Nephron (organoid): ENCODE measurements around the gene THEMIS.

Source experiments
- H3K27ac Mint-ChIP-seq, 3 experiments: 2 replicates each; pipeline ENCODE4 v1.8.0; 2020; ENCODE audit warnings: mixed read lengths in 3 of 3, mild to moderate bottlenecking in 2 of 3, moderate library complexity in 1 of 3
- H3K27me3 Mint-ChIP-seq: 2 replicates; pipeline ENCODE4 v1.8.0; 2021; ENCODE audit warnings: low read depth, mild to moderate bottlenecking, moderate library complexity, mixed read lengths
- H3K36me3 Mint-ChIP-seq: 2 replicates; pipeline ENCODE4 v1.8.0; 2020; ENCODE audit warnings: low read depth, mixed read lengths
- H3K4me1 Mint-ChIP-seq: 2 replicates; pipeline ENCODE4 v1.8.0; 2020; ENCODE audit warnings: mixed read lengths
- H3K4me3 Mint-ChIP-seq, 3 experiments: 2 replicates each; pipeline ENCODE4 v1.8.0; 2020; ENCODE audit warnings: mild to moderate bottlenecking in 3 of 3, mixed read lengths in 3 of 3, moderate library complexity in 2 of 3
- H3K9me3 Mint-ChIP-seq: 2 replicates; pipeline ENCODE4 v1.8.0; 2020; ENCODE audit warnings: mixed read lengths
- TF ChIP-seq, protein P1 (sequence below), 3 experiments: fragments of 200-600 bp; sonication (generic); IDR thresholded peaks; one replicate each; pipeline ENCODE4 v1.5.0; 2021; ENCODE audit warnings: antibody characterized with exemption in 3 of 3; ENCODE audit not compliant: unreplicated experiment in 3 of 3

Gene THEMIS

DNA sequence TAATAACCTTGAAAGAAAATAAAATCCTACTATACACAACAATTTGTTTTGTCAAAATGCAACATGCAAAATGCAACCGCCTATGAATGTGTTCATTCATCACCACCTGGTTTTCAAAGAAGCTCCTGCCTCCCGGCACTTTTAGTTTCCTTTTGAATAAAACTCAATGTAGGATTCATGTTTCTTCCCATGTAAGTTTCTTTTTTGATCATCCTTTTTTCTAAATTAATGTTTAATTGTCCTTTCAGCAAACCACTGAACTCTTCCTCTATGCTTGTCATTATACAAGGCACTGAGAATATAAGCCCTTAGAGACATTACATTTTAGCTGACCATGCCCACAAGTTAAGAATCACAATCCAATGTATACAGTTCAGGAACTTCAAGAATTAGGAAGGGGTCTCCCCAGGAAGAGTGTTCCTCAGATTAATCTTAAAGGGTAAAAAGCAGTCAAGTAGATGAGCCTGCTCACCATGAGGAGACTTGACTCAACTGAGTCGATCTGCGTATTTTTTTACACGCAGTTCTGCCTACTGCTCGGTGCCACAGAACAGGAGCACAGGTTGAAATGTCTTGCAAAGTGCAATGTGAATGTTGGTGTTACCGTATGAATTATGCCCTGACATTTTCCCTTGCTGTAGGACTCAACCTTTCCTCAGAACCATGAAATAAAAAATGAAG, 7.2 kb upstream of the THEMIS start:
- no peaks in the 10 kb centered on the region for H3K27me3 Mint-ChIP-seq
- H3K4me3 Mint-ChIP-seq = no peak overlapping the region
- no peaks in the 10 kb centered on the region for H3K36me3 Mint-ChIP-seq
- TF ChIP-seq, protein P1, sequence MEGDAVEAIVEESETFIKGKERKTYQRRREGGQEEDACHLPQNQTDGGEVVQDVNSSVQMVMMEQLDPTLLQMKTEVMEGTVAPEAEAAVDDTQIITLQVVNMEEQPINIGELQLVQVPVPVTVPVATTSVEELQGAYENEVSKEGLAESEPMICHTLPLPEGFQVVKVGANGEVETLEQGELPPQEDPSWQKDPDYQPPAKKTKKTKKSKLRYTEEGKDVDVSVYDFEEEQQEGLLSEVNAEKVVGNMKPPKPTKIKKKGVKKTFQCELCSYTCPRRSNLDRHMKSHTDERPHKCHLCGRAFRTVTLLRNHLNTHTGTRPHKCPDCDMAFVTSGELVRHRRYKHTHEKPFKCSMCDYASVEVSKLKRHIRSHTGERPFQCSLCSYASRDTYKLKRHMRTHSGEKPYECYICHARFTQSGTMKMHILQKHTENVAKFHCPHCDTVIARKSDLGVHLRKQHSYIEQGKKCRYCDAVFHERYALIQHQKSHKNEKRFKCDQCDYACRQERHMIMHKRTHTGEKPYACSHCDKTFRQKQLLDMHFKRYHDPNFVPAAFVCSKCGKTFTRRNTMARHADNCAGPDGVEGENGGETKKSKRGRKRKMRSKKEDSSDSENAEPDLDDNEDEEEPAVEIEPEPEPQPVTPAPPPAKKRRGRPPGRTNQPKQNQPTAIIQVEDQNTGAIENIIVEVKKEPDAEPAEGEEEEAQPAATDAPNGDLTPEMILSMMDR (IDR thresholded peaks at IDR 0.05; ENCODE audit: unreplicated experiment in 3 of 3) = no peak
- H3K9me3 Mint-ChIP-seq = no peaks in the 10 kb centered on the region
- no peaks in the 10 kb centered on the region for H3K4me1 Mint-ChIP-seq
- no peak overlapping the region for H3K27ac Mint-ChIP-seq

DNA sequence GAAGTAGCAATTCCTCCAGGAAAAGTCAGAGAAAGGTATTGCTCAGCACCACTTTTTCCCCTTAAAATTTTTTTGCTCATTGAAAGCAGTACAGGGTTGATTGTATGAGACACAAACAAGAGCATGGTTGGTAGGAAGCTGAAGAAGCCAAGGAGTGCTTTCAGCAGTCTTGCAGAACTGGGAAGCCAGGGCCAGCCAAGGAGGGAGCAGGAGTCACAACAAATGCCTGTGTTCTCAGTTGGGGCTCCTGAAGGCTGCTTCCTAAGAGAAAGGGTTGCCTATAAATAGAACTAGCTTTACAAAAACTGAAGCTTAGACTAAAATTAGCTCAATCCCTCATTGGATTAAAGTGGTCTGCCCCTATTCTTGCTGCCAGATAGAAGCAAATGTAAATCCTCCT, 3.3 kb upstream of the THEMIS start:
- Mint-ChIP-seq H3K9me3 (no peaks in the 10 kb centered on the region), H3K36me3 (no peaks in the 10 kb centered on the region), H3K4me1 (no peaks in the 10 kb centered on the region), H3K27me3 (no peaks in the 10 kb centered on the region), H3K27ac (no peak overlapping the region), H3K4me3 (no peak overlapping the region)
- TF ChIP-seq, protein P1 (IDR thresholded peaks at IDR 0.05; ENCODE audit: unreplicated experiment in 3 of 3) = no peak

DNA sequence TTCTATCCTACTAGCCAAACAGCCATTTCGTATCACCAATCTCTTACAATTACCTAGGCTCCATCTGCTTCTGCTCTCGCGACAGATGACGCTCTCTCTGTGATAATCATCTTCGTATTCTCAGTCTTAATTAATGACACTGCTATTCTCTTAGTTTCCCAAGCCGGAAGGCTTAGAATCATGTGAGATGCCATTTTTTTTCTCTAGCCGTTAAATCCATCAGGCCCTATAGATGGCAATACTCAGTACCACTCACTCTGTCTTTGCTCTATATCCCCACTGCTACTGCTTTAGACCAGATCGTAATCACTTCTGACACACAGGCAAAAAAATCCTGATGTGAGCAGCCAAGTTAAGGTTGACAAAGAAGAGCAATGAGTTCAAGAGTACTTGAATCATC, 2.1 kb upstream of the THEMIS start:
- Mint-ChIP-seq H3K4me1 (no peaks in the 10 kb centered on the region), H3K36me3 (no peaks in the 10 kb centered on the region), H3K9me3 (no peaks in the 10 kb centered on the region), H3K27me3 (no peaks in the 10 kb centered on the region), H3K27ac (no peak overlapping the region), H3K4me3 (no peak overlapping the region)
- TF ChIP-seq, protein P1 (IDR thresholded peaks at IDR 0.05; ENCODE audit: unreplicated experiment in 3 of 3) = no peak

DNA sequence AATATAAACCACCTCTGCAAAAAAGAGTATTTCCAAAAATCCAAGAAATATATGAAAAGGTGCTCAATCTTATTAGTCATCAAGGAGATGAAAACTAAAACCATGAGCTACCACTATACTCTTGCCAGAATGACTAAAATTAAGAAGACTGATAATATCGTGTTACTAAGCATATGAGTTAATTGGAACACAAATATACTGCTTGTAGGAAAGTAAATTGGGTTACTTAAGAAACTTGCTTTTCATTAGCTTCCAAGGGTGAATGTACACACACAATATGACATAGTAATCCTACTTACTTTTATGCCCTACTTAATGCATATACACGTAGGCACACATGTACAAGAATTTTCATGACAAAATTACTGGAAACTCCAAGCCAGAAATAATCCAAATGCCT, 3.4 kb downstream of the THEMIS start:
- Mint-ChIP-seq H3K4me3 (no peak overlapping the region), H3K27me3 (no peaks in the 10 kb centered on the region), H3K27ac (no peak overlapping the region), H3K36me3 (no peaks in the 10 kb centered on the region), H3K9me3 (no peaks in the 10 kb centered on the region), H3K4me1 (no peaks in the 10 kb centered on the region)
- TF ChIP-seq, protein P1 (IDR thresholded peaks at IDR 0.05; ENCODE audit: unreplicated experiment in 3 of 3) = no peak

DNA sequence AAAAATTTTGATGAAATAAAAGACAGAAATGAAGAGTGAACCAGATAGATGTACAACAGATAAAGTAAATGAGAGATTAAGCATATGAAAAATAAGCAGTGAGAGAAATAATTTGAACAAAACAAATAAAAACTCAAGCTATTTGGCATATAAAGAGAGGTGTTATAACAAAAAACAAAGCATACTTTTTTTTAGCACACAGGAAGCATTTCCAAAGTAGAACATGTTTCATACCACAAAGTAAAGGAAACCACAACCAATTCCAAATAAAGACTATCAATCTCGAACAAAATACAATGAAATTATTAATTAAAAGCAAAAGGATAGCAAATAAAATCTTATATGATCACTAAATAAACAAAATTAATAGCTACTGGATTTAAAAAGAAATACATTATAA, 6.8 kb downstream of the THEMIS start:
- no peak overlapping the region for H3K27ac Mint-ChIP-seq
- TF ChIP-seq, protein P1 (IDR thresholded peaks at IDR 0.05; ENCODE audit: unreplicated experiment in 3 of 3) = no peak
- H3K4me3 Mint-ChIP-seq = no peak overlapping the region
- no peaks in the 10 kb centered on the region for H3K27me3 Mint-ChIP-seq
- no peaks in the 10 kb centered on the region for H3K9me3 Mint-ChIP-seq
- no peaks in the 10 kb centered on the region for H3K4me1 Mint-ChIP-seq
- H3K36me3 Mint-ChIP-seq = no peaks in the 10 kb centered on the region

DNA sequence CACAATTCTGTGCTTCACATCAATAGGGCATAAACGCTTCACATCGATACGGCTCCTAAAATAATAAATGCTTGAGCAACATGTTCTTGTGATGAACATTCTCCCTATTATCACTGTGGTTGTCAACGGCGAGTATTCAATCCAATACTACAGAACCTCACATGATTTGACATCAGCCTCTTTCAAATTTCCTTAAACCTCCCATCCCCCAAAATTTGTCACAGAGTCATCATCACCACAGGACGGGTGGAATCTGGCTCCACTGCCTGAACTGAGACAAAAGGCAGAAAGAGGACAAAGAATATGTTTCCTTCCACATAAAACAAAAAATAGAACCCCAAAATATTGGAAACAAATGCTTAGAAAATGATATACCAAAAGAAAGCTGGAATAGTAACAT, 7.3 kb downstream of the THEMIS start:
- TF ChIP-seq, protein P1 (IDR thresholded peaks at IDR 0.05; ENCODE audit: unreplicated experiment in 3 of 3) = no peak
- Mint-ChIP-seq H3K9me3 (no peaks in the 10 kb centered on the region), H3K27me3 (no peaks in the 10 kb centered on the region), H3K4me1 (no peaks in the 10 kb centered on the region), H3K36me3 (no peaks in the 10 kb centered on the region), H3K4me3 (no peak overlapping the region), H3K27ac (no peak overlapping the region)
